8988T (cell line): ENCODE results near the gene ATP6V0D1.

Experiments used
- DNase-seq: peaks from one replicate; pipeline ENCODE4 v3.0.0; 2011

ATP6V0D1 gene

DNA sequence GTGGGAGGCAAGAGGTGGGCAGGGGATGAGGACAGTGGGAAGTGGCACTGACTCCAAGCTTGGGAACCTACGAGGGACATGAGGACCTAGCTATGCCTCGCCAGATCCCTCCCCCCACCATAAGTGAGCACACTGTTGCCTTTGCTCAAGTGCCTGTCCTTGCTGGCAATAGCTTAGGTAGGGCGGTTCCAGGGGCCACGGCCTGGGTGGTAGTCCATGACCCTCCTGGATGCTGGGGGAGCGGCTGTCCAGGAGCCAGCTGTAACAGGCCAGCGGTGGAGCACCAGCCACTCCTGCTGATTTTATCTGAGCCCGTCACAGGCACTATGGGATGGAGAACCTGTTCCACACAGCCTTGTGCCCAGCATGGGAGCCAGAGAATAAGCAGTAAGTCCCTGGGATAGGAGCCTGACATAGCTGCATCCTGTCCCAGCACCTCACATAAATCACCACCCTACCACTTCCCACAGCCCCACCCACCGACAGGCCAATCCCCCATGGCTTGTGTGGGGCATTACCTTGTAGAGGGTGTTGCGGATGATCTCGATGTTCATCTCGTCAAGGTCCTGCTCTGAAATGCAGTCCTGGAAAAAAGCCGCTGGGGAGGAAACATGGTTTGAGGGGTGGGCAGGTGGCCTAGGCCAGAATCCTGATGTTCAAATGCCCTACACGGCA is 38.2 kb downstream of the ATP6V0D1 start:
- no peak for DNase-seq

- DNase-seq, result no peak
These were observed 39.0 kb downstream of the ATP6V0D1 start for GRCh38 chr16:67441907-67442306.

- no peak for DNase-seq
These were observed 39.6 kb downstream of the ATP6V0D1 start for GRCh38 chr16:67441271-67441753.

DNA sequence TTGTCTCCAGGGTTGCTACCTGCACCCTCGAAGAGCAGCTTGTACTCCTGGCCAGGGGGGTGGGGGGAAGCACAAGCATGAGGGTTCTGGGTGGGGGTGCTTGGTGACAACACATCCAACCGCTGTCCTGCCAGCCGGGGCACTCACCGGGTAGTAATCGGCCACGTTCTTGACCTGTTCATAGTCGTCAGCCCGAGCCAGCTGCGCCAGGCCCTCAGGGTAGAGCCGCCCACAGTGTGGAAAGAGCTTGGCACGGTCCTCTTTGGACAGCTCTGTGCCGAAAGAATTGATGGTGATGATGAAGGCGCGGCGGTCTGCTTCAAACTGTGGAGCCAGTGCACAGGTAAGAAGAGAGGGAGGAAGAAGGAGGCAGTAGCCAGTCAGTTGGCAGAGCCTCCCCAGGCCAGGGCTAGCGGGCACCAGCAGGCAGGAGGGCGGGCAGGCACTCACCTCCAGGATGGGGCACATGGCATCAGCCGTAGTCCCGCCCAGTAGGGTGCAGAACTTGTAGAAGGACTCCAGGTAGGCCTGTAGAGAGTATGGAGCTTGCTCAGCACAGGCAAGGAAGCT is 42.0 kb downstream of the ATP6V0D1 start:
- DNase-seq, result no peak

GRCh38 chr16:67438098-67438791 is 42.7 kb downstream of the ATP6V0D1 start:
- no peak for DNase-seq

GRCh38 chr16:67437513-67437912 is 43.4 kb downstream of the ATP6V0D1 start:
- DNase-seq, result no peak

- DNase-seq, result no peak
These were observed 44.2 kb downstream of the ATP6V0D1 start for GRCh38 chr16:67436640-67437193.

GRCh38 chr16:67435758-67436164 is 45.2 kb downstream of the ATP6V0D1 start:
- DNase-seq, result no peak

DNA sequence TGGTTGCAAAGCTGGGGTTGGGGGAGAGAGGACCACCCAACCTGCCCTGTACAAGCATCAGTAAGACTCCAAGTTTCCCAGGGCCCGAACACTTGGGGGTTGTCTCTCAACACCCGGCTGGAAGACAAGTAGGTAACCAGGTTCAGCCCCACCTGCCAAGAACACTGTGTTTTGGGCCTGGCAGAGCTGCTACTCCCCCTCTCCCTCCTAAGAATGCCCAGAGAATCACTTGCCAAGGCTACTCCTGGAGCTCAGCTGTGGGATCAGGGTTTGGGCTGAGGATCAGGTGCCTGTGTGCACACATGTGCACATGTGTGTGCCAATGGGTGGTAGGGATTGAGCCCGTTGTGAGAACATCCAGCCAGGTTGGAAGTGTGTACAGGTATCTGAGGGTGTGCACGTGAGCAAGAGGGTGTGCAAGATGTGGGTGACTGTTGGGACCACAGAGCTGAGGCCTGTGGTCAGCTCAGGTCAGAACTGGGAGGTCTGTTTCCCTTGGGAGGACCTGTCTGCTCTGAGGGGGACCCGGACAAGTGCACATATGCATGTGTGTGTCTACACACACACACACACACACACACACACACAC is 47.7 kb downstream of the ATP6V0D1 start:
- DNase-seq, result no peak

- no peak for DNase-seq
These were observed 48.5 kb downstream of the ATP6V0D1 start for GRCh38 chr16:67432506-67432890.

DNA sequence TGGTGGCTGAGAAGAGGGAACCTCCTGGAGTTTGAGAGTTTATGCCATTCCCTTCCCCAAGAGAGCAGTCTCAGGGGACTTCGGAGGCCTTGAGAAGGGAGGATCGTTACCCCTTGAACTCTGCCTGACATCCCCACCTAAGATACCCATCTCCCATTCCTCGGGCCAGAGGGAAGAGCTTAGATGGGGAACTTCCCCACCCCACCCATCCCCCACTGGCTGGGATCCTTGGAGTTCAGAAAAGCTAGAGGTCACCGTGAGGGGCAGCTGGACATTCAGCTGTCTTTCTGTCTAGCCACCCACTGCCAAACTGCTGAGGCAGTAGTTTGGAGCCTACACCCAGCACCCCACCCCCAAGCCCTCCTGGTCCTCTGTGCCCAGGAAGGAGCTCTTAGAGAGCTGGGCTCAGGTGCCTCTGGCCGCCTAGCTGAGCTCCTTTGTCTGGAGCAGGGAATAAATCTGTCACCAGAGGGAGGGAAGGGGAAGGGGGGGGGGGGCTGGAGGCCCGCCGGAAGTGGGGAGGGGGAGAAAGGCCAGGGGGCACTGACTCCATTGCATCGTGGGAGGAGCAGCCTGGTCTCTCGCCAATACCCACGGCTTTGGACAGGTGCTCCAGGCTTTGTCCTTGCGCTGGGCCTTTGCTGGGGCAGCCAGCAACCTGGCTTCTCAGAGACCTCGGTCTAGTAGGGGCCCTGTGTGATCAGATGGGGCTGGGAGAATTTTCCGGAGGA is 49.0 kb downstream of the ATP6V0D1 start:
- DNase-seq, result peak; percentile 54

GRCh38 chr16:67430977-67431774 is 49.8 kb downstream of the ATP6V0D1 start, which contains the start of gene HSD11B2:
Gene HSD11B2, plus strand, starts transcription at chr16:67431121. Its CDS starts 128 bp downstream, at chr16:67431249.
- peak; percentile 96 for DNase-seq

- DNase-seq, result peak; percentile 68
These were observed 50.4 kb downstream of the ATP6V0D1 start for GRCh38 chr16:67430504-67430976.

DNA sequence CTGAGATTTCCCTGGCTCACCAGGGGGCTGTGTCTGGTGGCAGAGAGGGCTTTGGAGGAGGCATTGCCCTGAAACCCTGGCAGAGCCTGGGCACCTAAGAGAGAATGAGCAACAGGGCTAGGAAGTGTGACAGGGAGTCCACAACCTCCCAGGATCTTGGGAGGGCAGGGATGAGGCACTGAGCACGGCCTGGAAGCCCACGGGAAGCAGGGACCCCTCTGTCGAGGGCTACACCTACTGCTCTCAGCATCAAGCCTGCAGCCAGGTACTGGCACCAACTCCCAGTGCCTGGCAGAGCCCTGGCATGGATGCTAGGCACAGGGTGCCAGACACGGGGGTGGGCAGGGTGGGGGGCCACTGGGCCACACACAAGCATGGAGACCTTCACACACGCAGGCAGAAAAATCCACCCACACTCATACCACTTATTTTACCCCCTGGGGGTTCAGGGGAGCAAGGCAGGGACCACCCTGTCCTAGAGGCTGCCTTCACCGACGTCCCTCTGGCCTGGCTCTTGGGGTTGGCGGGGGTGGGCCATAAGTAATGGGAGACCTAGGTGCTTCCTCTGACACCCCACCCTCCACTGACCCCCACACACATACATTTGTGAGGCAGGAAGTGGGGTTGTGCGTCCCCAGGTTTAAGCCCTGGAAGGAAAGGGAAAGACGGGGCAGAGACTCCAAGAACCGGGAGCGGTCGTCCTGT is 51.0 kb downstream of the ATP6V0D1 start:
- DNase-seq, result no peak

DNA sequence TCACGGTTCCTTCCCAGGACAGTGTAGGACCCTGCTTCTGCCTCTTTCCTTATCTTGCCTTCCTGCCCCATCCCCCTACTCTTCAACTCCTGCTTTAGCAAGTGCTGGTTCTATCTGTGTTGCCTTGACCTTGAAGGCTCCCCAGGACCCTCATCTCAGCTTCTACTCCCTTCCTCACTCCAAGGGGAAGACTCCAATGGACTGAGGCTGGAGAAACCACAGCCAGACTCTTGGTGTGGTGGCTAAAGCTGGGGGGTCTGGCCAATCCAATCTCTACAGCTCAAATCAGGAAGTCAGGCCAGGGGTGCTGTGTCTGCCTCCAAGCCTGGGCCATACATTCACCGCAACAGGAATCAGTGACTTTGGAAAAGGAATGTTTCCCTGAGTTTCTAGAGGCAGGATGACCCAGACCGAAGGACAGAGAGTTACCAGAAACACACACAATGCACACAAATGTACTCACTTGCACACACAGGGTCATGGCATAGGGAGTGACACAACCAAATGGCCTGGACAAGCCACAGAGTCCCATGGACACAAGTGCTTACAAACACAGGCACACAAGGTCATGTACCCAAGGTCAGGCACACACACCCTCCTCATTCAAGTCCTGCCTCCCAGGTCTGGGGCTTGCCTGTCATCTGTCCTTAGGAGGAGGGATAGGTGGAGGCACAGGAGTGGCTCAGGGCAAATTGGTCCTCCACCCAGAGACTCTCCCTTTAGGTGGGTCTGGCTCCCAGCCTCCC is 51.7 kb downstream of the ATP6V0D1 start:
- DNase-seq, result no peak

DNA sequence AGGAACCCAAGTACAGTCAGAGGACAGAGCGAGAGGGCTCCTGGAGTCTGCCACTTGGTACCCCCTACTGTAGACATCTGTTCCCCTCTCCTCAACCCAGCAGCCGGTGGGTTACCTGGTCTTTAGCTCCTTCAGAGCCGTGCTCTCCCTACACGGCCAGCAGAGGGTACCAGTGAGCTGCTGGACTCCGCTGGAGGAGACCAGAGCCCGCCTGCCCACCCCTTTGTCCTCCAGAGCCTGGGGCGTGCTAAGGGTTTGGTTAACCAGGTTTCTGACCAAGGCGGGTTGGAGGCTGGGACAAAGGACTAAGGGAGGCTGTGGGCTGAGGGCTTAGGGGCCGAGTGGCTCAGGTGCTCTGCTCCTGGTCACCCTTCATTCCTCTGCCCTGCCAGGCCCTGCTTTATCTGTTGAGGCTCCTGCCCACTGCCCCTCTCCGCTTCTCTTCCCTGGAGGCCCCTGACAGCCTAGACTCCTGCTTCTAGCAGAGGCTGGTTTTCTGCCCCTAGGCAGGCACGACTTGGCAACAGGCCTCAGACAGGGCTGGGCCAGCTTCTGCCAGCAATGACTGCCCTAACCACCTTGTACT is 52.7 kb downstream of the ATP6V0D1 start:
- peak; percentile 98 for DNase-seq

GRCh38 chr16:67426950-67427349 is 54.0 kb downstream of the ATP6V0D1 start:
- DNase-seq, result no peak

- no peak for DNase-seq
These were observed 54.9 kb downstream of the ATP6V0D1 start for GRCh38 chr16:67426022-67426421.

- no peak for DNase-seq
These were observed 55.4 kb downstream of the ATP6V0D1 start for GRCh38 chr16:67425580-67425979.

DNA sequence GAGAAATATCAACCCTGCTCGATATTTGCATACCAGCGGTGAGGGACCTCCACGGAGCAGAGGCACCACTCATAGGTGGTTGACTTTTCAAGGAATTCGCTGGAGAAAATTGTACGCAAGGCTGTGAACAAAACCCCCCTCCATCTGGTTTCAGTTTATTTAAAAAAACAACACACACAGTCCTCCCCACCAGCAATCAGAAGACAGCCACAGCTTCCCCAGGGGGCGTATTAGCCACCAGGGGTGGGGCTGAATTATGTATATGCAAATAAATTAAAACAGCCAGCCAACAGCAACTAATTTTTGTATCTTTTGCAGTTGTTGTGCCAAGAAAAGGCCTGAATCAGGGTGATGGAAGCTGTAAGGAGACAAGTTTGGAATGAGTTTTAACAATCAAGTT is 55.9 kb downstream of the ATP6V0D1 start:
- no peak for DNase-seq
